ENCODE data around the gene DAZAP1.
"Not testable (repeated sequence)": the region's sequence is repeated elsewhere in the genome, so short reads cannot be mapped to it uniquely, and the experiment has no call there.

Gene DAZAP1

DNA sequence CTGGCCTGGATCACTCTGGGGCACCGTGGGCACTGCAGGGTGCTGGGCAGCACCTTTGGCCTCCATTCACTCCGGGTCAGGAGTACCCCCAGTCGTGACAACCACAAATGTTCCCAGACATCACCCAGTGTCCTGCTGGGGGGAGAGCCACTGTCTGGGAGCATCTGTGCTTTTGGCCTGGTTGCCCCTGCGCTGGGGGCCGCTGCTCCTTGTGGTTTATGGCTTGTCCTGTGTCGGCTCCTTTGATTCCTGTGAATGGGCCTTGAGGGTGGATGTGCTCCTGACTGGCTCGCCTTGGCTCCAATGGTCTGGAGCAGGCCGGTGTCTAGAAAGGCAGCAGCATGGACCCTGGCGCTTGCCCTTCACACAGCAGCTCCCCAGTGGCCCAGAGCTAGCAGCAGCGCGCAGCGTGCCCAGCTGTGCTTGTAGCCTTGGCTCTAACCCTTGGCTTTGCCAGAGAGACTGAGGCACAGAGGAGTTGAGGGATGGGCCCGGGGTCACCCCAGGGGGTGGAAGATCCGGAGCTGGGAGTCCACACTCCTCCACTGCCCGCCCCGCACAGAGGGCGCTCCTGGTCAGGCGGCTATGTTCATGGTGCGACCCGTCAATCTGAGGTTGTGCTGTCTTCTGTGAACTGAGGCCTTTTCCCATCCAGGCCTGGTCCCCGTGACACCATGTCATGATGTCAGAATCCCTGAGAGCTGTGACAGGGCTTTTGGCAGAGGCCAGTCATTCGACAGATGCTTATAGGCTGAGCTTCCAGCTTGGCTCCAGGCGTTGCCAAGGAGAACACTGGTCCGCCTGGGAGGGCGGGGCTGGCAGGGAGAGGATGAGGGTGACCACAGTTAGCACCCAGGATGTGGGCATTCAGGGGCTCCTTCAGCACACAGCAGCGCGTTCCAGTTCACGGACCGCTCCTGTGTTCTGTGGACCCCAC is 4.1 kb downstream of the DAZAP1 start:
- no peak for DNase-seq (ENCODE audit: low read depth)

DNA sequence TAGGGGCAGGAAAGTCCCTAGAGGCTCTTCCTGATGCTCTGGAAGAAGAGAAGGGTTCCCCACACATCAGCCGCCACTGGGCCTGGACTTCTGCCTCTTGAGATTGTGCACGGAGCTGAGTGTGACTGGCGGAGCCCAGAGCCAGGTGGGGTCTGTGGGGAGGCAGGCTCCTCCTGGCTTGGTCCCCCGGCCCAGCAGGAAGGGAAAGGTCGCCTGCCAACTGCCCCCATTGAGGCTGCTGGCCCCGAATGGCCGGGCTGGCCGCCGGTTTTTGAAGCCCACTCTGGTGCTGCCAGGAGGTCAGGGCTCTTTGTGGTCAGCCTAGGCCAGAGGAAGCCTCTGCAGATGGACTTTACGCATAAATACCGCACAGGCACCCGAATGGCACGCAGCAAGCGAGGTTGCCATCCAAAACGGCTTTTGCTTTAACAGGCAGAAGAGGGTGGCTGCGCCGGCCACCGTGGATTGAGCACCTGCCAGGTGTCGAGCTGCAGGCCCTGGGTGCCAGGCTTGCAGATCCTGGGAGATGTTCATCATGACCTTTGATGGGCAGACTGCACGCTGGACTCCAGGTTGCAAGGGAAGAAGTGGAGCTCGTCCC is 5.0 kb downstream of the DAZAP1 start:
- DNase-seq (ENCODE audit: low read depth), result no peak

DNA sequence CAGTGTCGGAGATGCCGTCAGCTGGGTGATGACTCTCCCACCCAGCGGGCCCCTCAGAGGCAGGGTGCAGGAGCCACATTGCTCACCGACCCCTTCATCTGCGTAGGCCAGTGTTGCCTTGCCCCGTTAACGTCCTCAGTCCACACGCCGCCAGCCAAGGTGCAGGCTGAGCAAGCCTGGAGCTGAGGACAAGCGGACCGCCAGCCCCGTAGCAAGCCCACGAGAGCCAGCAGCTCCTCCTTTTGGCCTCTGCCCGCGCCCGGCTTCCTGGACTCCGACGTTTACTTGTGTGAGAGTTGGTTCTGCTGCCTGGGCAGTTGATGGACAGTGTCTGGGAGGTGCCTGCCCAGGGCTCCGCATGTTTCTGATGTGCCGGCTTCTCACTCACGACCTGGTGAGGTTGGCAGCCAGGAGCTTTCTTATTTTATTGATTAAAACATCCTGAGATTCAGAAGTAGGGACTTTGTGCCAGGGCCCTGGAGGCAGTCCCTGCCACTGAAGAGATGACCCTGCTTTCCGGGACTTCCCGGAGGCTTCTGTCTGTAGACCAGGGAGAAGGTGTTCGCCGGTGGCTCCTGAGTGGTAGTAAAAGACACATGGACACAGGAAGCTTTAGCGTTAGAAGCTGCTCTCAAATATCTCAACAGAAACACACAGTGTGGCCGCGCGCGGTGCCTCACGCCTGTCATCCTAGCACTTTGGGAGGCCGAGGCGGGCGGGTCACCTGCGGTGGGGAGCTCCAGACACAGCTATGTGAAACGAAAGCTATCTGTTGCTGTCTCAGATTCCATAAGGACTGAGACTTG is 5.8 kb downstream of the DAZAP1 start:
- no peak for DNase-seq (ENCODE audit: low read depth)

DNA sequence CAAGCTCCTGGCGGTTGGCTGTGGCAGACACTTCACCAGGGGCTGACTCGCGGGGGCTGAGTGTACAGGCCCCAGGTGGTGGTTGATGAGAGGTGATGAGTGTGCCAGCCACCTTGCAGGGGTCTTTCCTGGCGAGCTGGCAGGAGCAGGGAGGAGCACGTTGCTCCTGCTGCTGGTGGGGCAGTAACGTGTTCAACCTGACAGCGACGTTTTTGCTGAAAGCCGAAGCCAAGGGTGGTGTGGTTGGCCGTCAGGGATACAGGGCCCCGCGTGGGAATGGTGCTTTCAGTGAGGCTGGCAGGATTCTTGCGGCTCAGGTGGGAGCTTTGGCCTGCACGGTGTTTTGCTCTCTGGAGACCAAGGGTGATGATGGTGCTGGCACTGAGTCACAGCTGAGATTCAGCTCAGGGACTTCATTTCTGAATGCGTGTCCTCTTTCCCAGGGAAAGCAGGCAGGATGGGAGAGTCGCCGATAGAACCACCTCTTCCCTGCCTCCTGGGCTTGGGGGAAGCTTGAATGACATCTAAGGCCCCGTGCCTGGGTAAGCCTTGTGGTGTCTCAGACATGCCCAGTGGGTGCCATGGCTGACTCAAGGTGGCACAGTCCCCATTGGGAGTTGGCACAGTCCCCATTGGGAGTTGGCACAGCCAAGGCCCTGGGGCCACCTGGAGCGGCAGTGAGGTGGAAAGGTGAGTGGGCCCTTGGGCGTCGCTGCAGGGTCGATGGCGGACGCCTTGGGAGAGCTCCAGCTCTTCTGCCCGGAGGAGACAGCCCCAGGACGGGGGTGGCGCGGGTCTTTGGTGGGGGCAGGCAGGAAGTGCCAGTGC is 8.8 kb downstream of the DAZAP1 start:
- DNase-seq (ENCODE audit: low read depth), result no peak

DNA sequence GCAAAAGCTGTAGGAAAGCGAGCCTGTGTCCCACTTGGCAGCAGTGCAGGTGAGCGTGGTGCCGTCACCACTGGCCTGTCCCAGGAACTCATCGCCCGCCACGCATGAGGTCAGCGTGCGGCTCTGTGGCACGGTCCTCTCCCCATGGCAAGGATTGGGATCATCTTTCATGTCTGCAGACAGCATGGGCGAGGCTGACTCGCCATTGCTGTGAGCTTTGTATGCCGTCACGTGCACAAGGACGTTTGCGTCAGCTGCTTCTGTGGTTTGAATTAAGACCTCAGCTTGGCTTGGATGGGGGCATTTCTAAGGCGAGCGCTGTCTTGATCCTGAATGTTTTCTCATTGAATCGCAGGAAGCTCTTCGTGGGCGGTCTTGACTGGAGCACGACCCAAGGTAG is 9.8 kb downstream of the DAZAP1 start:
- DNase-seq (ENCODE audit: low read depth), result no peak

DNA sequence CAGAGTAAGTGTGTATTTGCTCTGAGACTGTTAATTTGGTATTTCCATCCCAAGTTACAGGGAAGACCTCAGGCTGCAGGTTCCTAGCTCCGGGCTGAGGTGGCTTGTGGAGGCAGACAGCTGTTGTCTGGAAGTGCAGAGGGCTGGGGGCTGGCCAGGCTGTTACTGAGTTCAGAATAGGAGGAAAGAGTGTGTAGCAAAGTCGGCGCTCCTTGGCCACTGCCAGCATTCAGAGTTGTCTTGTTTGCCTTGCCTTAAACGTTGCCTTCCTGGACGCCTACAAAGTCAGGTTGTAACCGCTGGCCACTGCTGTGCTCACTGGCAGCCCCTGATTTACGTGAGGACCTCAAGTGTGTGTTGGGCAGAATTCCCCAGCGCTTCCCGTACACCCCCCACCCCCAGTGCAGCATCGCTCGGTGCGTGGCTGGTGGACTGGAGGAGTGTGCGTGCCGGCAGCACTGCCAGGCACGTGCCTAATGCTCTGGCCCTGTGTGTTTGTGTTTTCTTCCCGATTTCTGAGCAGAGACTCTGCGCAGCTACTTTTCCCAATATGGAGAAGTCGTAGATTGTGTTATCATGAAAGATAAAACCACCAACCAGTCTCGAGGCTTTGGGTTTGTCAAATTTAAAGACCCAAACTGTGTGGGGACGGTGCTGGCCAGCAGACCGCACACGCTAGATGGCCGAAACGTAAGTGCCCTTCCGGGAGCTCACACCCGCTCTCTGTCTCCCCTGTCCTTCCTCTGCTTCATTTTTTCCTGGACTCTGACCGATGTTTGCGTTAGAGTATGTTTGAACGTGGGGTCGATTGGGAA is 10.5 kb downstream of the DAZAP1 start:
- no peak for DNase-seq (ENCODE audit: low read depth)

DNA sequence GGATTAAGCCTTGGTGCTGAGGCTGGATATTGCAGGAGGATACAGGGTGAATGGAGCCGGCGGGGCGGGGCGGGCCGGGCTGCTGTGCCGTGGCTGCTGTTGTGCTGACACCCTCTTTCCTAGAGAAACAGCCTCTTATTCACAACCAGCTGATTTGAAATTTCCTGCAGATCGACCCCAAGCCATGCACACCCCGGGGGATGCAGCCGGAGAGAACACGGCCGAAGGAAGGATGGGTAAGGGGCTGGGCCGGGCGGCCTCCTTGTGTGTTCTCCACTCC is 11.1 kb downstream of the DAZAP1 start:
- DNase-seq (ENCODE audit: low read depth), result no peak

DNA sequence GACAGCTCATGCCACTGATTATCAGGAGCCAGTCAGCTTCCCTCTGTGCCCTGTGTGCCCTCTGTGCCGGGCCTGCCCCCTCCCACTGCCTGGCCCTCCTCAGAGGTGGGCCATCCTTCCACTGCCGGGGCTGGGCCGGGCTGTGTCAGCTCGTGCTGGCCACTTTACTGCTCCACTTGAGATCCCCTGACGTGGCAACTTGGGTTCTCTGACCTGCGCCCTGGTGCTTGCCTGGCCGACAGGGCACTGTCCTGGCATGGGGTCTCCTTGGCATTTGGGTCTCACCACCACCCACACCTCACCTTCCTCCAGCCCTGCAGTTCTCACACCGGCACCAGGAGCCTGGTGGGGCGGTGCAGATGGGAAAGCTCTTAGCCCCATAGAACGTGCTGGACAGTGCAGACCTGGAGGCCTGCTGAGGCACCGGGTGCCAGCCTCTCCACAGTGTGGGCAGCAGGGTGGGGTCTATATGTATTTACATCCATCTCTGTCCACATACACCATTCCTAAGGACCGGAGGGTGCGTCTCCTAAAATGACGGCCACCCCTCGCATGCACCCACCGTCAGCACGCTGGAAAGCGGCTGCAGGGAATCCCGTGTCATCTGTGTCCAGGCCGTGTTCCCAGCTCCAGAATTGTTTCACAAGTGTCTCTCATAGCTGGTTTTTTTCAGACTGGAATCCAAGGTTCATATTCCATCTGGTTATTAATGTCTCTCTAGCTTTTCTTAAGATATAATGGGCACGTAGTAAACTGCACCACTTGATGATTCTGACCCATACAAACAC is 11.8 kb downstream of the DAZAP1 start:
- no peak for DNase-seq (ENCODE audit: low read depth)

DNA sequence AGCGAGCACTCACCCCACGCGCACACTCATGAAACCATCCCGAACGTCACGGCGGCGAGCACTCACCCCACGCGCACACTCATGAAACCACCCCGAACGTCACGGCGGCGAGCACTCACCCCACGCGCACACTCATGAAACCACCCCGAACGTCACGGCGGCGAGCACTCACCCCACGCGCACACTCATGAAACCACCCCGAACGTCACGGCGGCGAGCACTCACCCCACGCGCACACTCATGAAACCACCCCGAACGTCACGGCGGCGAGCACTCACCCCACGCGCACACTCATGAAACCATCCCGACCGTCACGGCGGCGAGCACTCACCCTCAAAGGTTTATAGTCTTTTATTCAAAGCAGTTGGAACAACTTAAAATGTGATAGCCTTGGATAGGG is 12.7 kb downstream of the DAZAP1 start:
- DNase-seq (ENCODE audit: low read depth), result not testable (repeated sequence)

DNA sequence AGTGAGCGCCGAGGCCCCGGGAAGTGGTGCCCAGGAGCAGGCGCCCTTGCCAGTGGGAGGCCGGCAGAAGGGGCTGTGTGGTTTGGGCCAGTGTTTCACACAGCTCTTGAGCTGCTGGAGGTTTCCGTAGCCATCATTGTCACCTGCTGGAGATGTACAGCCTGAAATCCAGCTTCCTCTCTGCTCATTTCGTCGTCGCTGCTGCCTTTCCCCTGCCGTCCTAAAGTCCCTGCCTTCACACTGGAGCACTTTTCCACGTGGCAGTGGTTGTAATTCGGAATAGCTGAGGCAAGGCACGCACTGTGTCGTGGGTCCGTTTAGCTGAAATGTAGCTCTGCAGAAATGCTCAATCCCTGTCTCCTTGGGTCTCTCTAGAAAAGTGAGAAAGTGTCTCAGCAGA is 13.2 kb downstream of the DAZAP1 start:
- no peak for DNase-seq (ENCODE audit: low read depth)

DNA sequence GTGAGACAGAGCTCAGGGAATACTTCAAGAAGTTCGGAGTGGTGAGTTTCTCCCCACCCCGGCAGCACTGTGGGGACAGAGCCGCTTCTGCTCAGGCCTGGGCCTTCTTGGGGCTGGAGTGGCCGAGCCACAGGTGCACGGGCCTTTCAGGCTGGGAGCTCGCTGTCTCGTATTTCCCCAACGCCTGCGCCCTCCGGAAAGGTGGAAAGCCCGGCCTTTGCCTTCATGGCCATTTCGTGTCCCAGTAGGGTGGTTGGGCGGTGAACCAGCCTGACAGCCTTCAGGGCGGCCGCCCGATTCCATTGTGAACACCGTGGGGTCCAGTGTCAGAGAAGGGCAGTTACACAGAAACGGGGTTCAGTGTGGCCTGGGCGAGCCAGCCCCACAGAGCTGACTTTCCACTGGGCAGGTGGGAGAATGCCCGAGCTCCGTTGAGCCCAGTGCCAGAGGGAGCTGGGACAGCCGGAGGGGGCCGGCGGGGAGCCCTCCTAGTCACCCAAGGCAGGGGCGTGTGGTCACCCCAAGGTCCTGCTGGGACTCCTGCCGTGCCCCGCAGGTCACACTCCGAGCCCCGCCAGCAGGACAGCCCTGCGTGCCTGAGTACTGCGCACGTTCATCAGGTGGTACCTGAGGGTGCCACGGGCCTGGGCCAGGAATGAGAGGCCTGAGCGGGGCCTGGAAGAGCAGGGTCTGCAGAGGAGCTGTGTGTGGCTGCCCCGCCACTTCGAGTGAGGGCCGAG is 14.0 kb downstream of the DAZAP1 start:
- DNase-seq (ENCODE audit: low read depth), result no peak

DNA sequence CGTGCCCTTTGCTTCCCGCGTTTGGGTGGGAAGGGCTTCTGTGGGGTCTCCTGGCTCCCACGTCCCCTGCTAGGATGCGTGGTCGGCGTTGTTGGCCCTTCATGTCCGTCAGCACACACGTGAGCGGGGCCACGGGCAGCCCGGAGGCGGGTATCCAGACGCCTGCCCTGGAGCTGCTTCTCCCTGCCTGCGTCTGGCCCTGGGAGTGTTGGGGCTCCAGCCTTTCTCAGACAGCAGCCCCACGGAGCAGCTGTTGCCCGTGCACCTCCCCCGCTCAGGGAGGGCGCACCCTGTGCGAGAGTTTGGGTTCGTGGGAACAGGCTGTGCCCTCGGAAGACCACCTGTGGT is 14.5 kb downstream of the DAZAP1 start:
- DNase-seq (ENCODE audit: low read depth), result no peak

DNA sequence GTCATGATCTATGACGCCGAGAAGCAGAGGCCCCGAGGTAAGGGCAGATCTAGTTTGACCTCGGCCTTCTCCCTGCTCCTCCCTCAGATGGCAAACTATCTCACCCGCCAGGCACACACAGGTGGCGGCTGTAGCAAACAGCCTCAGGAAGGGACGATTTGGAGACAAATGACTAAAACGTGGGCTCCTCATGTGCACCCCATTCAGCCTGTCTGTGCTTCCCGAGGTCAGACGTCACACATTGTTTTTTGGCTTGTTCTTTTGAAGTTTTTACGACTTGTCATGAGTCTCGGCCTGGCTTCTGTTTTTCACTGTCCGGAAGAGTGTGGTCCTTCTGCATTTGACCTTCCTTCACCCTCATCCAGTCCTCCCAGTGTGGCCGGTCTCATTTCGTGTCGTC is 15.0 kb downstream of the DAZAP1 start:
- DNase-seq (ENCODE audit: low read depth), result no peak

DNA sequence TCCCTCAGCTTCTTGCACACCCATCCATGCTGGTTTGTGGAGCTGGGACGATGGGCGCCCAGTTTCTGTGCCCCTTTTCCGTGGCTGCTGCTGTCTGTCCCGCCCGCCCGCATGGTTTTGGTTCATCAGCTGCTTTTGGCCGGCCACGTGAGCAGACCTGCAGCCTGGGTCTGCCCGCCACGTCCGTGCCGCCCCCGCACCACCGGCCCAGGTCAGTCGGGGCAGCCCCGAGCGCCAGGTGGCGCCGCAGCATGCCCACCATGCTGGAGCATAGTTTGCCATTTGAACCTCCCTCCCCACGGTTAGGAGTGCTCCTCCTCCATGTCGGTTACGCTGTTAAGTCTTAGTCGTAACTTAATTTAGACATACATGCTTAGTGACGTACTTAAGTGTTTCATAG is 15.6 kb downstream of the DAZAP1 start:
- no peak for DNase-seq (ENCODE audit: low read depth)

DNA sequence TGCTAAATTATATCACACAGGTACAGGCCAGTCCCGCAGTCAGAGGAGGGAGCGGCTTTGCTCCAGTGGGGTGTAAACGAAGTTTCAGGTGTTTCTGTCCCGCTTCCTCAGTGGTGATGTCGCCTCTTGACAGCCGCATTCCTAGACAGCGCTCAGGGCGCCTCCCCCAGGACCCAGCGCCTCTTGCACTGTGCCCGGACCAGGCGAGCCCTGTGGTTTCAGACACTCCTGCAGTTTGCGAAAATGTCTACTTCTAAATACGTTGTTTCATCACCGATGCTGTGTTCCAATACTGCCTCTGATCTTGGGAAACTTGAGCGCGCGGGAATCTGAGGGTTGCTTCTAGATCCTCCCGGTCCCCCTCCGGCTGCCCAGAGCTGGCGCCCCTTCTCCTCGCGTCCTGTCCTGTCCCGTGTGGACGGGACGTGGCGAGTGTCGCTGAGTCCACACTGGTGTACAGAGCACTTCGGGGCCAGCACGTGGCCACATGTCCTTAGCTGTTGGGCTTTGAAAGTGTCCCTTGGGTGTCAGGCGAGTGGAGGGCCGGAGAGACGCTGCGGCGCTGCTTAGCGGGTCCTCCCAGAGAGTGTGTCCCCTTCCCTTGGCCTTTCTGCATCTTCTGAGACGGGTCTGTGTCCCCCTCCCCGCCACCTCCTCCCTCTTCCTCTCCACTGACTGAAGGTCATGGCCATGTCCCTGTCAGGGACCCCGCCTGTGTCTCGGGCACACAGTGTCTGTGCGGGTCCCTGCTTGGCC is 16.2 kb downstream of the DAZAP1 start:
- DNase-seq (ENCODE audit: low read depth), result no peak

DNA sequence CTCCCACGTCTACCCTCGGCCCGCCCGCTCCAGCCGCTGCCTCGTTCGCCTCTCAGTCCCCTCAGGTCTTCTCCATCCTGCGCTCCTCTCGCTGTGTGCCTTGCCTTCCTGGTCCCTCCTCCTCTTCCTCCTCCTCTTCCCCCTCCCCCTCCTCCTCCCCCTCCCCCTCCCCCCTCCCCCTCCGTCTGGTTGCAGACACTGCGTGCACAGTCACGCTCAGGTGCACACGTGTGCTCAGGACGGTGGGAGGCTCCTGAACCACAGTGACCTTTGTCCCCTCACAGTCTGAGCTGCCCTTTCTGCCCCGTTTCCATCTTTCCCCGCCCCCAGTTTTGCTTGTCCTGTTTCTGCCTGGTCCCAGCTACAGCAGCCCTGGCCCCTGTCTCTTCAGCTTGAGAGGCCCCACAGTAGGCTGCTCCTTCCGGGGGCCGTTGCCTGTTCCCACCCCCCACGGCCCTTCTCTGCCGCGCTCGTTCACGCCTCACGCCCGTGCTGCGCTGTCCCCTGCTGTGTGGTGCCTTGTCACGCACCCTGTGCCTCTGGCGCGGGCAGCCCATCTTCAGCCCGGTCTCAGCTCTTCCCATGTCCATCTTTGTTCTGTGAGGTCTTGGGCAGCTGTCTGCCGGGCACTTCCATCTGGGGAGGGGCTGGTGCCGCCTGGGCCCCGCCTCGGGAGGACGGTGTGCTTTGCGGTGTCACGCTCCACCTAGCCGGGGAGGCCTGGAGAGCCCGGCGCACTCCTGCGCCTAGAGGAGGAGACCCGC is 17.0 kb downstream of the DAZAP1 start:
- DNase-seq (ENCODE audit: low read depth), result no peak

DNA sequence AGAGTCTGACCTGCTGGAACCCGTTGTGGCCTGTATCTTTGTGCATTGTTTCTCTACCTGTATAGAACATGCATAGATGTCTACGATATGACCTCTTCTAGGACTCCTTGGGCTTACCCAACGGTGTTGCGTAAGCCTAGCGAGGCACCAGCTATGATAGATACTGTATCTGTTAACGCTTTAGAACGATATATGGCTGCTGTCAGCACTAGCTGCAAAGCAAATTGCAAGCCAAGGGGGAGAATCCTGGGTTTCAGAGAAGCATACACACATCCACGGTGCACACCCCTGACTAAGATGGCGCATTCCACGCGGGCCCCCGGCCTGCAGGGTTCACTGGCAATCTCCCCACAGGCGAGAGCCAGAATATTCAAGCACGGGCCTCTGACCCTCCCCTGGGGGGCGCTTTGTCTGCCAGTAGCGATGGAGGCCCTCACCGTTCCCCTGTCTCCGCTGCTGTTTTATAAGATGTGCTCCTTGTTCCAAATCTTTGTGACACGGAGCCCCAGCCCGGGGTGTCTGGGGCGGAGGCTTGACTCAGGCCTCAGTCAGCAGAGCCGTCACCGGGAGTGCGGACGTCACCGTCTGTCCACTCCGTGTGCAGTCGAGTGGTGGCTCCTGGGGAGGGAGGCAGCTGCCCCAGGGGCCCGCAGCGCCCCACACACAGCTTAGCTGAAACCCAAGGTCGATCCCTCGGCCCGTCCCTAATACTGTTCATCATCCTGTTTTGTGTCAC is 17.9 kb downstream of the DAZAP1 start:
- no peak for DNase-seq (ENCODE audit: low read depth)

DNA sequence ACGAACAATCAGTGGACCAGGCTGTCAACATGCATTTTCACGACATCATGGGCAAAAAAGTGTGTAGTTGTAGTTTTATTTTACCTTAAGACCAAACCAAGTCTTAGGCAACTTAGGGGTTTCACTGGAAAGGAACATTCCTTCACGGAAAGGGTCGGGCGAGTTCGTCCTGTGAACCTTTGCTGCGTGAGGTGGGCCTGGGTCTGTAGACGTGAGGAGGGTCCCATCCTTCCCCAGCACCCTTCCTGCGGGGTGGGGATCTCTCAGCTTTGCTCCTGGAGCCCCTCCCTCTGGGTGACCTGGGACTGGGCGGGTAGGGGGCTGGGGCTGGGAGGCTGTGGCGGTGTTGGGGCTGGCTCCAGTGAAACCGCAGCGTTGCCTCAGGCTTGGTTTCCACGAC is 18.5 kb downstream of the DAZAP1 start:
- DNase-seq (ENCODE audit: low read depth), result no peak

Measured in stimulated activated CD8-positive, alpha-beta memory T cell treated with anti-CD3 and anti-CD28 coated beads, Interleukin-15, amount 100 ng/mL, for 24 hours (primary cell).